Left forelimb (tissue), 1 donor: ENCODE results near the gene BEST3.

ENCODE experiments used
- DNase-seq: peaks from one replicate; pipeline ENCODE4 v3.0.0-alpha.2; 2018; ENCODE audit warnings: low spot score

BEST3 gene

DNA sequence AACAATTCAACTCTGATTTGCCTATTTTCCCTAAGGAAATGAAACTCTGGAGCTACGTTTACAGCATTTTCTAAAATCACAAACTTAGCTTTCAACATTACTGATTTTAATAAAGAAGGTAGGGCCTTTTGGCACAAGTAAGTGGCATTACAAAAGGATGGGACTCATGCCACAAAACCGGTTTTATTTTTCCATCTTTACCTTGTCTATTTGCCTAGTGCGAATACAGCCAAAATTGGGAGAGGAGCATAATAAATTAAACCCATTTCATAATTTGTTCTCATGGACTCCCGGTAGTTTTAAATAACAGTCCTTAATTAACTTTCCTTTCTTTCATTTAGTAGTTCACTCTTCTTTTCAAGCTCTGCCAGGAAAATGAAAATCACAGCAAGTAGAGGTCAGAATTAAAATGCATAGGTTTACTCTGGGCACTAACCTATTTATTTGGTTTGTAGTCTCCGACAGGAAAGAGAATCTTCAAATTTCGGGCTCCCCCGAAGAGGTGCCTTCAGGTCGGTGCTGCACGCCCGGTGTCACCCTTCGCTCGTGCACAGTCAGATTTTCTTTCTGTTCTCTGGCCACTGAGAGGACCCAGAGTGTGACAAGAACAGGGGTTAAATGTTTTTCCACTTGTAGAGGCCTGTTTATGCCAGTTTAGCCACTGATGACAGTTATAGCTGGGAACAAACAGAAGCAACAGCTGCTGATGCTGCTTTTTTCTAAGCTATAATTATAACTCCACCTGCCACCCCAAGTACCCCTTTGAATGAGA is at the start of gene BEST3:
TSS of gene BEST3 (minus strand) at position 535 of the 772 bp plus-strand sequence. CDS start 1,505 bp downstream, outside the sequence.
- DNase-seq: no peak

DNA sequence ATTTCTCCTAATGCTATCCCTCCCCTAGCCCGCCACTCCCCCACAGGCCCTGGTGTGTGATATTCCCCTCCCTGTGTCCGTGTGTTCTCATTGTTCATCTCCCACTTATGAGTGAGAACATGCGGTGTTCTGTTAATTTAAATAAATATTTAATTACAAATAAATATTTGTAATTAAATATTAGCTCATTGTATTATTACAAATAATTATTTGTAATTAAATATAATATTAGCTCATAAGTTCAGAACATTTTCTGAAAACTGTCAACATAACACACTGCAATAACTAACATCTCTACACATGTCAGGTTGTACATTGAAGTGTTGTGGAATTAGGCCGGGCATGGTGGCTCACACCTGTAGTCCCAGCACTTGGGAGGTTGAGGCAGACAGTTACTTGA is 45.0 kb upstream of the BEST3 start:
- DNase-seq: no peak

DNA sequence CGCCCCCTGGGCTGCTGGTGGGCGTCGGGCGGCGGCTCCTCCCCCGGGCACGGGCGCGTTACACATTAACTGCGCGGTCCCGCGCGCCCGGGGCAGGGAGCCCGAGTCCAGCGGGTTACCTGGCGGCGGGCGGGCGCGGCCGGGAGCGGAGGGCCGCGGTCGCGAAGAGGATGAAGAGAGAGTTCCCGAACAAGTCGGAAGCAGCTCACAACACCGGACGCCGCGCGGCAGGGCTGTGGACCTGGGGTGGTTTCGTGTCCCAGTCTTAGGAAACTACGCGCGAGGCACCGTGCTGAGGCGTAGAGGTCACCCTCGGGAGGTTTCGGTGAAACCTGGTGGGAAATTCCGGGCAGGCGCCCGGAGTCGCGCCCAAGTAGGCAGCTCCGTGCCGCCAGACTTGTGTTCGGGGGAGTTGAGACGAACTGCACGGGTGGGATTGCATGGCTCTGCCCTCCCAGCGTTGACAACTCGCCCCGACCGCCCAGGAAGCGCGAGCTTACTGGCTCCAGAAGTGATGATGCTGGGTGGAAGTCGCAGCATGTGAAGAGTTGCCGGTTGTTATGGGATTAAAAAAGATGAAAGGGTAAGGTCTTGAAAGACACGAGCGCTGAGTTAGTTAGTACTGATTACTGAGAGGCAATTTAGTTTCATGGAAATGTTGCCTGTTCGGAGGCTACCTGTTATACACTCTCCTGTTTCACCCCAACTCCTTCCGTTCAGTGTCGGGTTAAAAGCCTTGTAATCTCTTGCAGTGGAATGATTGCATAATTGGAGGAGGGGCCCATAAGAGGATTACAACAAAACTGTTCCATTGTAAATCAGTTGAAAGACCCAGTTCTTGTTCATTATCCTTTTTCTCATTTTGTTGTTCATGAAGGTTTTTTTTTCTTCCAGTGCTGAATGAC is 40.4 kb upstream of the BEST3 start:
- DNase-seq: peak; percentile 62

GRCh38 chr12:69738351-69739286 is 39.5 kb upstream of the BEST3 start, which contains the start of gene RAB3IP:
TSS of gene RAB3IP (plus strand) at chr12:69738860. CDS start at chr12:69755409, 16,549 bp downstream.
- DNase-seq: peak; percentile 91

DNA sequence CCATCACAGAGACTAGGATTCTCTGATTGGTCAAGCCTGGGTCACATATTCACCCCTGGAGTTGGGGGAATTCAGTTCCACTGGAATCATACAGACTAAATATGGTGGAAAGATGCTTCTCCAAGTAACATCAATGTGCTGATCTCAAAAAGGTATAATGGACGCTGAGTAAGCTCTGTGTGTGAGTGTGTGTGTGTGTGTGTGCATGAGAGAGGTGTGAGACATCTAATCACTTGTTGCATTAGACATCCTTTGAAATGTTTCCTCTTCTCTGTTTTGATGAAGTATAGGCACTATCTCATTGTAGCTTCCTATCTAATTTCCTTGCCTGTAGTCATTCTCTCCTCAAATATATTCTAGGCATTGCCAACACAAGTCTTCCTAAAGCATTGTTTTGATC is 34.5 kb upstream of the BEST3 start:
- no peak for DNase-seq

- no peak for DNase-seq
These were observed 33.0 kb upstream of the BEST3 start for GRCh38 chr12:69732088-69732487.

DNA sequence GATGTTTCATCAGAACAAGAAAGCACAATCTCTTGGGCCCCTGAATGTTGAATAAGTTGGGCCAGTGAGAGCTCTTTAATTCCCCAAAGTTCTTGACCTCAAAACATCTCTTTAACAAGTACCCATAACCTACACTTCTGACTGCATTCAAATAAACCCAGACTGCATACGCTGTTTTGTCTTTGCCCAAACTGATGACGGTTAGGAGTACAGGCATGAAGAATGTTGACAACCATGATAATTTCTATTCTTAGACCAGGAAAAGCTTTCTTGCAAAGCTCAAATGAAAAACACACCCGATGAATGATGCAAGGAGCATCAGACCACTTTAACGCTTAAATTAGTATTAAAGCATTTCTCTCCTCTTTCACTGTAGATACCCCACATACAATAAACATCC is 27.8 kb upstream of the BEST3 start:
- DNase-seq: no peak

GRCh38 chr12:69720750-69721149 is 21.6 kb upstream of the BEST3 start:
- no peak for DNase-seq

- no peak for DNase-seq
These were observed 20.5 kb upstream of the BEST3 start for GRCh38 chr12:69719336-69720316.

- DNase-seq: no peak
These were observed 15.4 kb upstream of the BEST3 start for GRCh38 chr12:69714542-69714941.

DNA sequence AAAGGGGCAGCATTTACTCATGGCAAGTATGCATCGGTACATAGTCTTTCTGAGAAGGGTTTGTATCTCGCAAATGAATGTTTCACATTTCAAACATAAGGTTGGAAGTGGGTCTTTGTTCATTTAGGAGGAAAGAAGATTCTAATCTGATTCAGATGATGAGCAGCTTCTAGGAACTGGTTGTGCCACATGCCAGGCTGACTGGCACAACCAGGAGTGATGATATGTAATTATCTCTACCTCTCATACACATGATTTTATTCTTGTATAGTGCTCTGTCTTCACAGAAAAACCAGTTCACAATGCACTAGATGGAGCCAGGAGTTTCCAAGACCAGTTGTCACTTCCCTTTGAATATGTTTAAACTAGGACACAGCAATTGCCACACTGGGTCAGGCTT is 13.7 kb upstream of the BEST3 start:
- DNase-seq: no peak

DNA sequence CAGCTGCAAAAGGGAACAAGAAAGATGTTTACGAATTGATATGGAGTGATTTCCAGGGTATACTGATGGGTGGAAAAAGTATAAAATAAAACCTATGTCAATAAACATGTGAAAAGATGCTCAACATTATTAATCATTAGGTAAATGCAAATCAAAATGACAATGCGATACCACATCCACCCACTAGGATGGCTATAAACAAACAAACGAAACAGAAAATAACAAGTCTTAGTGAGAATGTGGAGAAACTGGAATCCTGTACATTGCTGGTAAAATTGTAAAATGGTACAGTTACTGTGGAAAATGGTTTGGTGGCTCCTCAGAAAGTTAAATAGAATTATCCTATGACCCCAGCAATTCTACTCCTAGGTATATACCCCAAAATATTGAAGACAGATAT is 9.5 kb upstream of the BEST3 start:
- no peak for DNase-seq

GRCh38 chr12:69704357-69704756 is 5.3 kb upstream of the BEST3 start:
- DNase-seq: no peak

GRCh38 chr12:69703146-69703642 is 4.1 kb upstream of the BEST3 start:
- no peak for DNase-seq

DNA sequence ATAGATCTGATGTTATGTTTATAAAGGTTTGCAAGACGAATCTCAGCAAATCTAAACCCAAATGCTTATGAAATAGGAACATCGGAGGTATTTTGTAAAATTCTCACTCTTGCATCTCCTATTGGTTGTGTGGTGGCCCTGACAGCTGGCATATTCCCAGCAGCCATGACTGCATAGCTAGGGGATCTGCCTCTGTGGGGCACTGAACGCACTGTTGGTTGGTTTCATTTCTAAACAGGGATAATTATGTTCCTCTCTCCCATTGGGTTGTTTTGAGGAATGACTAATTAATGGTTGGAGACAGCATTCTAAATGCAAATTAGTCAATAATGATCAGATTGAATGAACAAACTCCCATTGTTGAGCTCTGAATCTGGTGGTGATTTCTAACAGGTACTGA is 2.7 kb upstream of the BEST3 start:
- DNase-seq: no peak

- DNase-seq: no peak
These were observed 1.0 kb downstream of the BEST3 start for GRCh38 chr12:69698054-69698453.

DNA sequence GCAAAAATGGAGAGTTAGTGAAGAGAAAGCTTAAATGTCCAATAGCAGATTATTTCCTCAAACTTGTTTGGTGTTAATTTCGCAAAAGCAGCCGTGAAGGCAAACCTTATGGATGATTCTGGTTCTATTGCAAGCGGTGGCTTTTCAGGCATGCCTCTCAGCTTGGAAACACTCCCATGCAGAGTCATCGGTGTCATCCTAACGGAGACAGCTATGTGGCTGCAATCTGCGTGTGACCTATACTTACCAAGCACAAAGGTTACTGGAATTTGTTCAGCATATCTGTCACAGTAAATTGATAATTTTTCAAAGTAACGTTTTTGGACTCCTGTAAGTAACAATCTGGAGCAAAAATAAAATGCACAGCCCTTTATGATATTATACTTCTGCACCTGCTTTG is 5.0 kb downstream of the BEST3 start:
- DNase-seq: no peak

- no peak for DNase-seq
These were observed 9.5 kb downstream of the BEST3 start for GRCh38 chr12:69689638-69690037.

DNA sequence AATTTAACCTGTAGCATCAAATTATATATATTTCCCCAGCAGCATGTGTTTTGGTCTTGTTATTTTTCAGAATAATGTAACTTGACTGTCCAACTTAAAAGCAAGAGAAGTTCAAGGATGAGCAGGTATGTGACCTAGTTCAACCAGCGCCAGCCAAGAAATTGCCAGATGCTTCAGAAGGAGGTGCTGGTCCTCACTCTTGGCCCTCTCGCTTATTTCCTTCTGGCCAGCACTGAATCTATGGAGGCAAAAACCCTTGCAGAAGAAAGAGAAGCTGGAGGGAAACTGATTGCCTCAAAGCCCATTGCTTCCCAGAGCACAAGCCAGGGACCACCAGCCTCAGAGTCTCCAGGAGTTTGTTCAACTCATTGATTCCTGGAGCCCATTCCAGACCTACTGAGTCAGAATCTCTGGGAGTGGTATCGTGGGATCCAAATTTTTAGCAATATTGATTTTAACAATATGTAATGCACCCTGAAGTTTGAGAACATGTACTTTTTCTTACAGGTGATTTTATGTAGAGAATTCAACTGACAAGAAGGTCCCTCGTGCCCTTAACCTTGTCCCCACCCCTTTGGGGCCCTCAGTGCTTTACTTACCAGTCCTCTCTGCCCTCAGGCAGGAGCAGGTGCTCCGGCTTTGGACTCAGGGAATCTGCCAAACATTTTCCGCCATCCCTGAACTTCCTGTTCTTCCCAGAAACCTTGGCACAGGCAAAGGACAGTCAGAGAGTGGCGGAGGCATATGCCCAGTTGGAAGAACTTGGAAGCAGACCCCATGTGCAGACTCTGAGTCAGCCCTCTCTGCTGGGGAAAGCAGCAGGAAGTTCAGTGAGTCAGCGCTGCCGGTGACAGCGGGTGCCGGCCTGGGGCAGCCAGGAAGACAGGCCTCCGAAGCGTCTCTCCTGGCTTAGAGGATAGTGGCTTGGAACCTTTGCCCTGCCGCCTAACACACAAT is 10.4 kb downstream of the BEST3 start:
- DNase-seq: peak; percentile 73
